Measurements from ENCODE around the gene FBN2.
A peak's percentile ranks its signal among the peaks of the same experiment; 100 is the strongest.

Gene FBN2

GRCh38 chr5:128253161-128253560, 284.9 kb downstream of the FBN2 start:
- no peak for ATAC-seq
- TF ChIP-seq CREB5 (CRISPR knock-in tag; IDR thresholded peaks at IDR 0.05; ENCODE audit: low read depth) (no peak), ZC3H10 (CRISPR knock-in tag; IDR thresholded peaks at IDR 0.05) (no peak), GLIS3 (CRISPR knock-in tag; IDR thresholded peaks at IDR 0.05) (no peak), TCF4 (CRISPR knock-in tag; IDR thresholded peaks at IDR 0.05; ENCODE audit: borderline replicate concordance) (no peak), ZNF70 (CRISPR knock-in tag; IDR thresholded peaks at IDR 0.05) (no peak), PPARA (CRISPR knock-in tag; IDR thresholded peaks at IDR 0.05; ENCODE audit: borderline replicate concordance) (no peak), TOX (CRISPR knock-in tag; IDR thresholded peaks at IDR 0.05; ENCODE audit: borderline replicate concordance) (no peak), ISL1 (CRISPR knock-in tag; IDR thresholded peaks at IDR 0.05) (no peak), ZNF565 (CRISPR knock-in tag; conservative IDR thresholded peaks at IDR 0.05; ENCODE audit: low read depth) (no peak), ESRRG (CRISPR knock-in tag; IDR thresholded peaks at IDR 0.05) (no peak), BACH2 (CRISPR knock-in tag; IDR thresholded peaks at IDR 0.05; ENCODE audit: borderline replicate concordance) (no peak), SNAI2 (CRISPR knock-in tag; IDR thresholded peaks at IDR 0.05) (no peak)
- TF ChIP-seq, protein P1, sequence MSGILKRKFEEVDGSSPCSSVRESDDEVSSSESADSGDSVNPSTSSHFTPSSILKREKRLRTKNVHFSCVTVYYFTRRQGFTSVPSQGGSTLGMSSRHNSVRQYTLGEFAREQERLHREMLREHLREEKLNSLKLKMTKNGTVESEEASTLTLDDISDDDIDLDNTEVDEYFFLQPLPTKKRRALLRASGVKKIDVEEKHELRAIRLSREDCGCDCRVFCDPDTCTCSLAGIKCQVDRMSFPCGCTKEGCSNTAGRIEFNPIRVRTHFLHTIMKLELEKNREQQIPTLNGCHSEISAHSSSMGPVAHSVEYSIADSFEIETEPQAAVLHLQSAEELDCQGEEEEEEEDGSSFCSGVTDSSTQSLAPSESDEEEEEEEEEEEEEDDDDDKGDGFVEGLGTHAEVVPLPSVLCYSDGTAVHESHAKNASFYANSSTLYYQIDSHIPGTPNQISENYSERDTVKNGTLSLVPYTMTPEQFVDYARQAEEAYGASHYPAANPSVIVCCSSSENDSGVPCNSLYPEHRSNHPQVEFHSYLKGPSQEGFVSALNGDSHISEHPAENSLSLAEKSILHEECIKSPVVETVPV (CRISPR knock-in tag; IDR thresholded peaks at IDR 0.05) = no peak
- TF ChIP-seq, protein P2, sequence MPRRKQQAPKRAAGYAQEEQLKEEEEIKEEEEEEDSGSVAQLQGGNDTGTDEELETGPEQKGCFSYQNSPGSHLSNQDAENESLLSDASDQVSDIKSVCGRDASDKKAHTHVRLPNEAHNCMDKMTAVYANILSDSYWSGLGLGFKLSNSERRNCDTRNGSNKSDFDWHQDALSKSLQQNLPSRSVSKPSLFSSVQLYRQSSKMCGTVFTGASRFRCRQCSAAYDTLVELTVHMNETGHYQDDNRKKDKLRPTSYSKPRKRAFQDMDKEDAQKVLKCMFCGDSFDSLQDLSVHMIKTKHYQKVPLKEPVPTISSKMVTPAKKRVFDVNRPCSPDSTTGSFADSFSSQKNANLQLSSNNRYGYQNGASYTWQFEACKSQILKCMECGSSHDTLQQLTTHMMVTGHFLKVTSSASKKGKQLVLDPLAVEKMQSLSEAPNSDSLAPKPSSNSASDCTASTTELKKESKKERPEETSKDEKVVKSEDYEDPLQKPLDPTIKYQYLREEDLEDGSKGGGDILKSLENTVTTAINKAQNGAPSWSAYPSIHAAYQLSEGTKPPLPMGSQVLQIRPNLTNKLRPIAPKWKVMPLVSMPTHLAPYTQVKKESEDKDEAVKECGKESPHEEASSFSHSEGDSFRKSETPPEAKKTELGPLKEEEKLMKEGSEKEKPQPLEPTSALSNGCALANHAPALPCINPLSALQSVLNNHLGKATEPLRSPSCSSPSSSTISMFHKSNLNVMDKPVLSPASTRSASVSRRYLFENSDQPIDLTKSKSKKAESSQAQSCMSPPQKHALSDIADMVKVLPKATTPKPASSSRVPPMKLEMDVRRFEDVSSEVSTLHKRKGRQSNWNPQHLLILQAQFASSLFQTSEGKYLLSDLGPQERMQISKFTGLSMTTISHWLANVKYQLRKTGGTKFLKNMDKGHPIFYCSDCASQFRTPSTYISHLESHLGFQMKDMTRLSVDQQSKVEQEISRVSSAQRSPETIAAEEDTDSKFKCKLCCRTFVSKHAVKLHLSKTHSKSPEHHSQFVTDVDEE (CRISPR knock-in tag; IDR thresholded peaks at IDR 0.05) = no peak
- TF ChIP-seq, protein P3, sequence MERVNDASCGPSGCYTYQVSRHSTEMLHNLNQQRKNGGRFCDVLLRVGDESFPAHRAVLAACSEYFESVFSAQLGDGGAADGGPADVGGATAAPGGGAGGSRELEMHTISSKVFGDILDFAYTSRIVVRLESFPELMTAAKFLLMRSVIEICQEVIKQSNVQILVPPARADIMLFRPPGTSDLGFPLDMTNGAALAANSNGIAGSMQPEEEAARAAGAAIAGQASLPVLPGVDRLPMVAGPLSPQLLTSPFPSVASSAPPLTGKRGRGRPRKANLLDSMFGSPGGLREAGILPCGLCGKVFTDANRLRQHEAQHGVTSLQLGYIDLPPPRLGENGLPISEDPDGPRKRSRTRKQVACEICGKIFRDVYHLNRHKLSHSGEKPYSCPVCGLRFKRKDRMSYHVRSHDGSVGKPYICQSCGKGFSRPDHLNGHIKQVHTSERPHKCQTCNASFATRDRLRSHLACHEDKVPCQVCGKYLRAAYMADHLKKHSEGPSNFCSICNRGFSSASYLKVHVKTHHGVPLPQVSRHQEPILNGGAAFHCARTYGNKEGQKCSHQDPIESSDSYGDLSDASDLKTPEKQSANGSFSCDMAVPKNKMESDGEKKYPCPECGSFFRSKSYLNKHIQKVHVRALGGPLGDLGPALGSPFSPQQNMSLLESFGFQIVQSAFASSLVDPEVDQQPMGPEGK (CRISPR knock-in tag; IDR thresholded peaks at IDR 0.05; ENCODE audit: borderline replicate concordance) = no peak

GRCh38 chr5:128252756-128253155, 285.3 kb downstream of the FBN2 start:
- ATAC-seq = peak; percentile 31
- TF ChIP-seq ZNF565 (CRISPR knock-in tag; conservative IDR thresholded peaks at IDR 0.05; ENCODE audit: low read depth) (no peak), SNAI2 (CRISPR knock-in tag; IDR thresholded peaks at IDR 0.05) (no peak), POU6F1 (CRISPR knock-in tag; IDR thresholded peaks at IDR 0.05; ENCODE audit: borderline replicate concordance, low read depth) (no peak), TOX (CRISPR knock-in tag; IDR thresholded peaks at IDR 0.05; ENCODE audit: borderline replicate concordance) (no peak), OSR1 (CRISPR knock-in tag; IDR thresholded peaks at IDR 0.05) (no peak), ESRRG (CRISPR knock-in tag; IDR thresholded peaks at IDR 0.05) (no peak), ZFP30 (CRISPR knock-in tag; IDR thresholded peaks at IDR 0.05) (no peak), RARB (CRISPR knock-in tag; IDR thresholded peaks at IDR 0.05) (no peak), BACH2 (CRISPR knock-in tag; IDR thresholded peaks at IDR 0.05; ENCODE audit: borderline replicate concordance) (no peak), CREB5 (CRISPR knock-in tag; IDR thresholded peaks at IDR 0.05; ENCODE audit: low read depth) (no peak), ZC3H10 (CRISPR knock-in tag; IDR thresholded peaks at IDR 0.05) (no peak)
- TF ChIP-seq, protein P1 (CRISPR knock-in tag; IDR thresholded peaks at IDR 0.05) = no peak
- TF ChIP-seq, protein P2 (CRISPR knock-in tag; IDR thresholded peaks at IDR 0.05) = no peak

Measured in SK-N-SH treated with all-trans-retinoic acid at 6 μM for 48 hours (cell line).